OCI-LY7 (cell line): ENCODE measurements around the gene DDX11.
"Not testable (repeated sequence)": the region's sequence is repeated elsewhere in the genome, so short reads cannot be mapped to it uniquely, and the experiment has no call there.

ENCODE experiments used
- CTCF ChIP-seq: fragments of 200-600 bp; sonication (generic); conservative IDR thresholded peaks from 2 replicates; pipeline ENCODE4 v1.5.1; 2014; ENCODE audit warnings: mild to moderate bottlenecking, antibody characterized with exemption, low read length, moderate library complexity, mixed read lengths
- EZH2phosphoT487 ChIP-seq: fragments of 200-600 bp; sonication (generic); IDR thresholded peaks from 2 replicates; pipeline ENCODE4 v1.6.1; 2018; ENCODE audit warnings: low read depth, borderline replicate concordance, mild to moderate bottlenecking, mixed run types, antibody characterized with exemption, low read length, moderate library complexity, mixed read lengths

DNA sequence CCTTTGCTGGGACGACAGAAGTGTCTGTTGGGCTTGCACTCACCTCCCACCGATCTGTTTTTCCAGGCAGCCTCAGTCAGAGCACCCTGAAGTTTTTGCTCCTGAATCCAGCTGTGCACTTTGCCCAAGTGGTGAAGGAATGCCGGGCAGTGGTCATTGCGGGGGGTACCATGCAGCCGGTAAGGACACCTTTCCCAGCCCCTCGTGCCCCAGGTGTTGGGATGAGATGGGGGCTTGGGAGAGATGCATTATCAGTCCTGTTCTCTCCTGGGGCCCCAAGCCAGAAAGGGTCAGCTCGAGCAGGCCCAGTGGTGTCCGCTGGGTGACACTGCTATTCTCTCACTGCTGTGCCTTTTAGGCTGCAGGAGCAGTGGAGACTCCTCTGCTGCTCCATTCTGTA is 24.2 kb downstream of the DDX11 start:
- not testable (repeated sequence) for TF ChIP-seq CTCF, EZH2phosphoT487
